ENCODE results near the gene CYP27B1.
"Not testable (repeated sequence)": the region's sequence is repeated elsewhere in the genome, so short reads cannot be mapped to it uniquely, and the experiment has no call there.

CYP27B1 gene

GRCh38 chr12:57731411-57732080 lies 35.3 kb downstream of the CYP27B1 start:
- DNase-seq = no peak
- in situ Hi-C loops (cut with HindIII; ENCODE audit: low pct_ligation_motif_present, low pct_unique_long_range_greater_than_20kb, low sequenced_read_pairs) = no loop called here

- in situ Hi-C loops (cut with HindIII; ENCODE audit: low pct_ligation_motif_present, low pct_unique_long_range_greater_than_20kb, low sequenced_read_pairs) = no loop called here
- no peak for DNase-seq
Observed at GRCh38 chr12:57730336-57731067, 36.4 kb downstream of the CYP27B1 start.

- in situ Hi-C loops (cut with HindIII; ENCODE audit: low pct_ligation_motif_present, low pct_unique_long_range_greater_than_20kb, low sequenced_read_pairs) = no loop called here
Observed at GRCh38 chr12:57729321-57729844, 37.5 kb downstream of the CYP27B1 start.

GRCh38 chr12:57727758-57728395 lies 39.0 kb downstream of the CYP27B1 start:
- DNase-seq = peak; percentile 39
- in situ Hi-C loops (cut with HindIII; ENCODE audit: low pct_ligation_motif_present, low pct_unique_long_range_greater_than_20kb, low sequenced_read_pairs) = no loop called here

More at GRCh38 chr12:57729321-57729844, 37.5 kb downstream of the CYP27B1 start:
- DNase-seq = no peak

GRCh38 chr12:57726884-57727757 lies 39.8 kb downstream of the CYP27B1 start:
- DNase-seq = peak; percentile 52
- in situ Hi-C loops (cut with HindIII; ENCODE audit: low pct_ligation_motif_present, low pct_unique_long_range_greater_than_20kb, low sequenced_read_pairs) = no loop called here

GRCh38 chr12:57726151-57726883 lies 40.6 kb downstream of the CYP27B1 start:
- DNase-seq = peak; percentile 96
- in situ Hi-C loops (cut with HindIII; ENCODE audit: low pct_ligation_motif_present, low pct_unique_long_range_greater_than_20kb, low sequenced_read_pairs) = no loop called here

- no peak for DNase-seq
- in situ Hi-C loops (cut with HindIII; ENCODE audit: low pct_ligation_motif_present, low pct_unique_long_range_greater_than_20kb, low sequenced_read_pairs) = no loop called here
Observed at GRCh38 chr12:57725851-57726150, 41.1 kb downstream of the CYP27B1 start.

GRCh38 chr12:57724936-57725740 lies 41.7 kb downstream of the CYP27B1 start:
- no peak for DNase-seq
- in situ Hi-C loops (cut with HindIII; ENCODE audit: low pct_ligation_motif_present, low pct_unique_long_range_greater_than_20kb, low sequenced_read_pairs) = no loop called here

- in situ Hi-C loops (cut with HindIII; ENCODE audit: low pct_ligation_motif_present, low pct_unique_long_range_greater_than_20kb, low sequenced_read_pairs) = no loop called here
- DNase-seq = no peak
Observed at GRCh38 chr12:57724003-57724935, 42.6 kb downstream of the CYP27B1 start.

- in situ Hi-C loops (cut with HindIII; ENCODE audit: low pct_ligation_motif_present, low pct_unique_long_range_greater_than_20kb, low sequenced_read_pairs) = no loop called here
- DNase-seq = no peak
Observed at GRCh38 chr12:57723630-57723962, 43.3 kb downstream of the CYP27B1 start.

- DNase-seq = no peak
- in situ Hi-C loops (cut with HindIII; ENCODE audit: low pct_ligation_motif_present, low pct_unique_long_range_greater_than_20kb, low sequenced_read_pairs) = no loop called here
Observed at GRCh38 chr12:57722716-57723629, 43.9 kb downstream of the CYP27B1 start.

- in situ Hi-C loops (cut with HindIII; ENCODE audit: low pct_ligation_motif_present, low pct_unique_long_range_greater_than_20kb, low sequenced_read_pairs); DNase-seq: not testable (repeated sequence)
Observed at GRCh38 chr12:57721846-57722608, 44.9 kb downstream of the CYP27B1 start.

GRCh38 chr12:57720606-57721595 lies 46.0 kb downstream of the CYP27B1 start:
- in situ Hi-C loops (cut with HindIII; ENCODE audit: low pct_ligation_motif_present, low pct_unique_long_range_greater_than_20kb, low sequenced_read_pairs) = no loop called here
- no peak for DNase-seq
